NB4 (cell line): Measurements from ENCODE around the gene CYB561D2.

Experiments used
- DNase-seq: peaks from one replicate; pipeline ENCODE4 v3.0.0; 2010; ENCODE audit warnings: low read depth
- H3K4me3 ChIP-seq: one replicate; pipeline ENCODE4 v1.5.1; 2011; ENCODE audit warnings: mild to moderate bottlenecking, low read depth, low read length, moderate library complexity
- CTCF ChIP-seq: IDR thresholded peaks from one replicate; pipeline ENCODE4 v1.5.1; 2012; ENCODE audit warnings: low read depth, low read length
- MAX ChIP-seq: IDR thresholded peaks from 2 replicates; pipeline ENCODE4 v1.6.1; 2011; ENCODE audit warnings: low read depth, low read length
- MYC ChIP-seq: IDR thresholded peaks from 2 replicates; pipeline ENCODE4 v1.6.1; 2011; ENCODE audit warnings: low read depth, low read length
- POLR2A ChIP-seq: IDR thresholded peaks from 2 replicates; pipeline ENCODE4 v1.6.1; 2011; ENCODE audit warnings: mild to moderate bottlenecking; ENCODE audit not compliant: insufficient read length; ENCODE audit errors: extremely low read depth

The CYB561D2 gene

GRCh38 chr3:50325497-50326181 lies 25.0 kb upstream of the CYB561D2 start:
- H3K4me3 ChIP-seq, result no peak overlapping the region
- DNase-seq, result no peak
- TF ChIP-seq CTCF (no peak), MYC (no peak)

- H3K4me3 ChIP-seq, result no peak overlapping the region
- no peak for TF ChIP-seq MYC
- TF ChIP-seq MAX, result no peak
- TF ChIP-seq POLR2A, result no peak
- TF ChIP-seq CTCF, result no peak
- DNase-seq, result no peak
Observed at GRCh38 chr3:50326182-50326541, 24.5 kb upstream of the CYB561D2 start.

GRCh38 chr3:50327129-50327528 lies 23.5 kb upstream of the CYB561D2 start:
- peak overlapping the region; percentile 91 for H3K4me3 ChIP-seq
- DNase-seq, result no peak
- no peak for TF ChIP-seq MYC
- no peak for TF ChIP-seq CTCF
- no peak for TF ChIP-seq POLR2A
- no peak for TF ChIP-seq MAX

- peak within 1 kb of the TSS; percentile 91 for H3K4me3 ChIP-seq
- peak; percentile 69 for TF ChIP-seq POLR2A
- peak; percentile 56; the same call in 1 of the 2 replicates for TF ChIP-seq MAX
- no peak for TF ChIP-seq CTCF
- peak; percentile 97 for DNase-seq
Observed at GRCh38 chr3:50327943-50328691, 22.5 kb upstream of the CYB561D2 start, which contains the start of gene TUSC2. Gene TUSC2, minus strand, starts transcription at chr3:50328223. Its CDS starts 124 bp downstream, at chr3:50328099.

GRCh38 chr3:50330330-50330729 lies 20.3 kb upstream of the CYB561D2 start:
- DNase-seq, result no peak
- TF ChIP-seq POLR2A, result no peak
- TF ChIP-seq CTCF, result no peak
- TF ChIP-seq MAX, result no peak
- TF ChIP-seq MYC, result no peak
- H3K4me3 ChIP-seq, result no peak overlapping the region
